ENCODE measurements around the gene PSD4. TPM values are rescaled to one million over a fixed set of nuclear protein-coding genes. Genes with fewer than 3 reads are reported as not detected.

Gene PSD4
- total RNA-seq, 1 donor from 2014 or later, result 11.2 TPM

GRCh38 chr2:113149553-113150257 lies 24.1 kb upstream of the PSD4 start:
- no peaks in the 10 kb centered on the region for H3K36me3 ChIP-seq

GRCh38 chr2:113150258-113150601 lies 23.5 kb upstream of the PSD4 start:
- Histone ChIP-seq H3K27ac (no peak overlapping the region), H3K36me3 (no peaks in the 10 kb centered on the region), H3K4me1 (no peaks in the 10 kb centered on the region), H3K4me3 (no peak overlapping the region), H3K9me3 (no peaks in the 10 kb centered on the region), H3K27me3 (no peaks in the 10 kb centered on the region)
- intact Hi-C loops (cut with DNase I), result no loop called here
- no peak for DNase-seq (ENCODE audit: low spot score in 2 of 2)
- TF ChIP-seq, protein P1, sequence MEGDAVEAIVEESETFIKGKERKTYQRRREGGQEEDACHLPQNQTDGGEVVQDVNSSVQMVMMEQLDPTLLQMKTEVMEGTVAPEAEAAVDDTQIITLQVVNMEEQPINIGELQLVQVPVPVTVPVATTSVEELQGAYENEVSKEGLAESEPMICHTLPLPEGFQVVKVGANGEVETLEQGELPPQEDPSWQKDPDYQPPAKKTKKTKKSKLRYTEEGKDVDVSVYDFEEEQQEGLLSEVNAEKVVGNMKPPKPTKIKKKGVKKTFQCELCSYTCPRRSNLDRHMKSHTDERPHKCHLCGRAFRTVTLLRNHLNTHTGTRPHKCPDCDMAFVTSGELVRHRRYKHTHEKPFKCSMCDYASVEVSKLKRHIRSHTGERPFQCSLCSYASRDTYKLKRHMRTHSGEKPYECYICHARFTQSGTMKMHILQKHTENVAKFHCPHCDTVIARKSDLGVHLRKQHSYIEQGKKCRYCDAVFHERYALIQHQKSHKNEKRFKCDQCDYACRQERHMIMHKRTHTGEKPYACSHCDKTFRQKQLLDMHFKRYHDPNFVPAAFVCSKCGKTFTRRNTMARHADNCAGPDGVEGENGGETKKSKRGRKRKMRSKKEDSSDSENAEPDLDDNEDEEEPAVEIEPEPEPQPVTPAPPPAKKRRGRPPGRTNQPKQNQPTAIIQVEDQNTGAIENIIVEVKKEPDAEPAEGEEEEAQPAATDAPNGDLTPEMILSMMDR (IDR thresholded peaks at IDR 0.05), result no peak

More at GRCh38 chr2:113149553-113150257, 24.1 kb upstream of the PSD4 start:
- H3K4me3 ChIP-seq, result no peak overlapping the region
- no peak for DNase-seq (ENCODE audit: low spot score in 2 of 2)
- H3K27me3 ChIP-seq, result no peaks in the 10 kb centered on the region
- intact Hi-C loops (cut with DNase I), result no loop called here
- H3K4me1 ChIP-seq, result no peaks in the 10 kb centered on the region
- TF ChIP-seq, protein P1 (IDR thresholded peaks at IDR 0.05), result no peak
- no peak overlapping the region for H3K27ac ChIP-seq
- no peaks in the 10 kb centered on the region for H3K9me3 ChIP-seq

DNA sequence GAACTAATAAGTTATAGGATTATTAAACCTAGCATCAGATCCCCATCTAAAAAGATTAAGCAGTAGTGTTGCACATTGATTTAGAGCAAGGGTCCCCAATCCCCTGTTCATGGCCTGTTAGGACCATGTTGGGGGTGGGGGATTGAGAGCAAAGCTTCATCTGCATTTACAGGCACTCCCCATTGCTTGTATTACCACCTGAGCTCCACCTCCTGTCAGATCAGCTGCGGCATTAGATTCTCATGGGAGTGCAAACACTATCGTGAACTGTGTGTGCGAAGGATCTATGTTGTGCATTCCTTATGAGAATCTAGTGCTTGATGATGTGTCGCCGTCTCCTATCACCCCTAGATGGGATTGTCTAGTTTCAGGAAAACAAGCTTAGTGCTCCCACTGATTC lies 18.4 kb upstream of the PSD4 start:
- Histone ChIP-seq H3K9me3 (no peaks in the 10 kb centered on the region), H3K4me1 (no peaks in the 10 kb centered on the region), H3K36me3 (no peaks in the 10 kb centered on the region), H3K27ac (no peak overlapping the region), H3K27me3 (no peaks in the 10 kb centered on the region), H3K4me3 (no peak overlapping the region)
- DNase-seq (ENCODE audit: low spot score in 2 of 2), result no peak
- intact Hi-C loops (cut with DNase I), result no loop called here
- TF ChIP-seq, protein P1 (IDR thresholded peaks at IDR 0.05), result no peak

GRCh38 chr2:113156278-113157117 lies 17.3 kb upstream of the PSD4 start:
- TF ChIP-seq, protein P1 (IDR thresholded peaks at IDR 0.05), result no peak
- Histone ChIP-seq H3K4me1 (no peaks in the 10 kb centered on the region), H3K27ac (no peak overlapping the region), H3K9me3 (no peaks in the 10 kb centered on the region), H3K4me3 (peak overlapping the region; percentile 21 to 49), H3K27me3 (no peaks in the 10 kb centered on the region), H3K36me3 (no peaks in the 10 kb centered on the region)
- DNase-seq (ENCODE audit: low spot score in 2 of 2), result no peak
- intact Hi-C loops (cut with DNase I), result no loop called here

DNA sequence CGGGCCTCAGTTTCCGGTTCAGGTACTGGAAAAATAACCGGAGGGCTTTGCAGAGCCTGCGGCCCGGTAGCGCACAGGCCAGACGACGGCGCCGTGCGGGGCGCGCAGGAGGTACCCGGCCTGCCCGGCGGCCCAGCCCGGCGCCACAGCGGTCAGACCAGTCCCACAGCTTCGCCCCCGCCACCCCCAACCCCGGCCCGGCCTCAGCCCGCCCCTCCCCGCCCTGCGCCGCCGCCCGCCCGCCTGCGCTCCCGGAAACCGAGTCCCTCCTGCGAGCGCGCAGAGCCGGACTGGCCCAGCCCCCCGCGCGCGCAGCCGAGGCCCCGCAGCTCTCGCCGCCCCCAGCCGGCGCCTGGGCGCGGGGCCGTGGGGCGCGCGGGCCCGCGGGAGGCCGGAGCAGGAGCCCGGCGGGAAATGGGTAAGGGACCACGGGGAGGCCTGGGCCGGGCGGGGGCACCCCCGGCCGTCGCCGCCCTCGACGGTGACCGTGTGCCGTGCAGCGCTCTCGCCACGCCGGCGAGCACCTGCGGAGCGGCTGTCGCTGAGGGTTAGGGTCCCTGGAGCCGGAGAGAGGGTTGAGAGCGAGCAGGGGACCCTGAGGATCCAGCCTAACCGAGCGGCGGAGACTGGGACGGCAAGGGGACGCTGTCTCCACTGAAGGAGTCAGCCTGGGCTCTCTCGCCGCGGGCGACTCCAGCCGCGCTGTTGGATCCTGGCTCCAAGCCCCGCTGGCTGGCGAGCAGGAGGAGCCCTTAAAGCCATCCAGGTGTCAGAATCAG lies 16.5 kb upstream of the PSD4 start:
- Histone ChIP-seq H3K9me3 (no peaks in the 10 kb centered on the region), H3K4me1 (no peaks in the 10 kb centered on the region), H3K4me3 (peak overlapping the region; percentile 44 to 49), H3K36me3 (no peaks in the 10 kb centered on the region), H3K27me3 (no peaks in the 10 kb centered on the region), H3K27ac (no peak overlapping the region)
- intact Hi-C loops (cut with DNase I), result no loop called here
- TF ChIP-seq, protein P1 (IDR thresholded peaks at IDR 0.05), result no peak
- DNase-seq (ENCODE audit: low spot score in 2 of 2), result no peak
